ENCODE results near the gene CNNM2. TPM values are rescaled to one million over a fixed set of nuclear protein-coding genes. Genes with fewer than 3 reads are reported as not detected.
"Not testable (repeated sequence)": the region's sequence is repeated elsewhere in the genome, so short reads cannot be mapped to it uniquely, and the experiment has no call there.

Gene CNNM2
- total RNA-seq, 2 experiments from 2014 or later, result 5.1 to 5.2 TPM

- Mint-ChIP-seq H3K36me3 (ENCODE audit: low read depth) (no peaks in the 10 kb centered on the region), H3K9me3 (no peaks in the 10 kb centered on the region), H3K4me3 (no peak overlapping the region), H3K4me1 (ENCODE audit: low read depth) (peaks cover 13% of the 10 kb centered on the region), H3K27ac (no peak overlapping the region), H3K27me3 (no peaks in the 10 kb centered on the region)
- intact Hi-C loops (cut with micrococcal nuclease), result loop anchor here (5.0 kb wide), 1 partner anchor 228 kb away; the partner anchor contains the start of gene CYP17A1
- no peak for TF ChIP-seq CTCF (IDR thresholded peaks at IDR 0.05)
- DNase-seq, result no peak
- no peak for ATAC-seq
- POLR2A ChIA-PET, result interaction anchor here (0.6 to 1.1 kb wide), 2 partner anchors 11 to 13 kb away, joined by 3 read pairs; no protein-coding TSS in a partner anchor
- CTCF ChIA-PET, result interaction anchor here (2.5 to 12.4 kb wide), 2 partner anchors 146 to 181 kb away, joined by 10 to 144 read pairs; partner anchors contain the start of genes CNNM2 and RPEL1
Observed at GRCh38 chr10:103064956-103065355, 146.9 kb downstream of the CNNM2 start.

GRCh38 chr10:103066141-103067098 lies 148.3 kb downstream of the CNNM2 start:
- ATAC-seq (no peak), DNase-seq (no peak)
- H3K9me3 Mint-ChIP-seq, result no peaks in the 10 kb centered on the region
- H3K4me1 Mint-ChIP-seq (ENCODE audit: low read depth), result peaks cover 23% of the 10 kb centered on the region
- ChIA-PET POLR2A (no interaction called here), CTCF (interaction anchor here (1.2 to 12.4 kb wide), 4 partner anchors 12 to 178 kb away, joined by 3 to 144 read pairs (median 4); partner anchors contain the start of gene CNNM2)
- no peaks in the 10 kb centered on the region for H3K36me3 Mint-ChIP-seq (ENCODE audit: low read depth)
- no peak overlapping the region for H3K27ac Mint-ChIP-seq
- intact Hi-C loops (cut with micrococcal nuclease), result loop anchor here (5.0 kb wide), 1 partner anchor 229 kb away; the partner anchor contains the start of gene CYP17A1
- no peaks in the 10 kb centered on the region for H3K27me3 Mint-ChIP-seq
- TF ChIP-seq CTCF (IDR thresholded peaks at IDR 0.05), result no peak
- no peak overlapping the region for H3K4me3 Mint-ChIP-seq

- POLR2A ChIA-PET; H3K36me3 Mint-ChIP-seq (ENCODE audit: low read depth); H3K9me3 Mint-ChIP-seq; ATAC-seq; H3K27me3 Mint-ChIP-seq; DNase-seq; H3K27ac Mint-ChIP-seq; H3K4me3 Mint-ChIP-seq: not testable (repeated sequence)
- peaks cover 23% of the 10 kb centered on the region for H3K4me1 Mint-ChIP-seq (ENCODE audit: low read depth)
- CTCF ChIA-PET, result interaction anchor here (1.2 to 12.4 kb wide), 4 partner anchors 13 to 177 kb away, joined by 3 to 144 read pairs (median 4); partner anchors contain the start of gene CNNM2
- intact Hi-C loops (cut with micrococcal nuclease), result loop anchor here (5.0 kb wide), 1 partner anchor 230 kb away; the partner anchor contains the start of gene CYP17A1
Observed at GRCh38 chr10:103067099-103067477, 149.0 kb downstream of the CNNM2 start.

DNA sequence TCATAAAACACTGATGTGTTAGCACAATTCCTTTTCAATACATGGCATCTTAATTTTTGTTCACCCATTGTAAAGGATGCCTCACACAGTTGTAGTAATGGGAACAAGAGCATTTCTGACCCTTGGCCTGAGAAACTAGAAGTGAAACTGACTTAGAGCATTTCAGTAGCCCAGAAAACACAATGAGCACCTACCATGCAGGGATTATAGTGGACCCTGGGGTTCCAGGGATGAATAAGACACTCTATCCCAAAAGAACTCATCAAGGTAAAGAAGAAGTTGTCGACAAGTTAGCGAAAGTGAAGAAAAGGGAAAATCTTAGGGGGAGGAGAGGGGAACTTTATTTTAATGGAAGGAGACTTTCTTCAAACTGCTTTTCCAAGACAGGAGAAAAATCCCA lies 149.4 kb downstream of the CNNM2 start:
- Mint-ChIP-seq H3K27ac (no peak overlapping the region), H3K27me3 (no peaks in the 10 kb centered on the region), H3K9me3 (no peaks in the 10 kb centered on the region), H3K4me3 (no peak overlapping the region), H3K36me3 (ENCODE audit: low read depth) (no peaks in the 10 kb centered on the region), H3K4me1 (ENCODE audit: low read depth) (peaks cover 23% of the 10 kb centered on the region)
- TF ChIP-seq CTCF (IDR thresholded peaks at IDR 0.05), result no peak
- intact Hi-C loops (cut with micrococcal nuclease), result loop anchor here (5.0 kb wide), 1 partner anchor 230 kb away; the partner anchor contains the start of gene CYP17A1
- ChIA-PET CTCF (interaction anchor here (1.2 to 12.4 kb wide), 4 partner anchors 13 to 177 kb away, joined by 3 to 144 read pairs (median 4); partner anchors contain the start of gene CNNM2), POLR2A (no interaction called here)
- no peak for ATAC-seq
- no peak for DNase-seq

- H3K4me3 Mint-ChIP-seq, result no peak overlapping the region
Observed at GRCh38 chr10:103067956-103068355, 149.9 kb downstream of the CNNM2 start.

More at GRCh38 chr10:103067956-103068355, 149.9 kb downstream of the CNNM2 start:
- H3K4me1 Mint-ChIP-seq (ENCODE audit: low read depth), result peaks cover 23% of the 10 kb centered on the region
- no peak for DNase-seq
- ChIA-PET POLR2A (interaction anchor here (1.4 to 3.3 kb wide), 2 partner anchors 14 to 150 kb away, joined by 4 to 11 read pairs; partner anchors contain the start of gene CNNM2), CTCF (interaction anchor here (0.9 to 12.4 kb wide), 4 partner anchors 10 to 166 kb away, joined by 3 to 144 read pairs (median 8); partner anchors contain the start of gene CNNM2)
- no peaks in the 10 kb centered on the region for H3K9me3 Mint-ChIP-seq
- H3K27me3 Mint-ChIP-seq, result no peaks in the 10 kb centered on the region
- intact Hi-C loops (cut with micrococcal nuclease), result loop anchor here (5.0 kb wide), 1 partner anchor 231 kb away; the partner anchor contains the start of gene CYP17A1
- H3K27ac Mint-ChIP-seq, result no peak overlapping the region
- TF ChIP-seq CTCF (IDR thresholded peaks at IDR 0.05), result no peak
- ATAC-seq, result no peak
- no peaks in the 10 kb centered on the region for H3K36me3 Mint-ChIP-seq (ENCODE audit: low read depth)

Measured in activated CD8-positive, alpha-beta T cell treated with anti-CD3 and anti-CD28 coated beads for 36 hours (primary cell).